Adrenal gland (tissue), 5 donors: ENCODE data around the gene PRADC1.

Source experiments
- CTCF ChIP-seq, 6 experiments: fragments of 450-650 bp in 4 of 6; fragments of 200-600 bp in 2 of 6; sonication (generic) in 1 of 6; IDR thresholded peaks; 1 replicate in 5 of 6; 2 replicates in 1 of 6; pipeline versions ENCODE4 v1.5.1 to v1.8.0; 2016 to 2021; ENCODE audit warnings: antibody characterized with exemption in 6 of 6, mild to moderate bottlenecking in 2 of 6, moderate library complexity in 1 of 6
- POLR2A ChIP-seq, 2 donors: fragments of 450-650 bp; IDR thresholded peaks; one replicate each; pipeline ENCODE4 v1.6.1; 2017; ENCODE audit warnings: antibody characterized with exemption in 2 of 2, mild to moderate bottlenecking in 2 of 2, moderate library complexity in 1 of 2
- donor health status: DM: no; HTN: no; CAD: no.

- TF ChIP-seq CTCF (IDR thresholded peaks at IDR 0.05), result no peak
- no peak for TF ChIP-seq POLR2A (IDR thresholded peaks at IDR 0.05)
These were observed 15.2 kb downstream of the PRADC1 start for GRCh38 chr2:73217826-73218225.
